NCI-H2081 (cell line): ENCODE data around the gene NOTCH4.

Experiments
- DNase-seq, 2 experiments: peaks; one replicate each; lab custom pipeline; 2025; lab: John Stamatoyannopoulos, UW

Gene NOTCH4

GRCh38 chr6:32181148-32181702, 42.6 kb downstream of the NOTCH4 start:
- no peak for DNase-seq

GRCh38 chr6:32179766-32180405, 44.0 kb downstream of the NOTCH4 start:
- no peak for DNase-seq

- DNase-seq: no peak
Observed at GRCh38 chr6:32178547-32179440, 45.1 kb downstream of the NOTCH4 start.

GRCh38 chr6:32177788-32178546, 45.9 kb downstream of the NOTCH4 start, which contains the start of gene RNF5:
Gene RNF5, plus strand, starts transcription at chr6:32178405. Its CDS starts 107 bp downstream, at chr6:32178512.
- peak; percentile 99 to 100 for DNase-seq

GRCh38 chr6:32177183-32177787, 46.6 kb downstream of the NOTCH4 start:
- peak; percentile 65 to 78 for DNase-seq

GRCh38 chr6:32176476-32177182, 47.2 kb downstream of the NOTCH4 start:
- DNase-seq: no peak

- DNase-seq: peak; percentile 94 to 96
Observed at GRCh38 chr6:32175711-32176475, 48.0 kb downstream of the NOTCH4 start, which contains the start of gene AGPAT1. Gene AGPAT1, minus strand, starts transcription at chr6:32176084. Its CDS starts 4,588 bp downstream, at chr6:32171496.

GRCh38 chr6:32175322-32175710, 48.6 kb downstream of the NOTCH4 start:
- DNase-seq: no peak

- no peak for DNase-seq
Observed at GRCh38 chr6:32174416-32174815, 49.5 kb downstream of the NOTCH4 start.

GRCh38 chr6:32173051-32173727, 50.7 kb downstream of the NOTCH4 start:
- DNase-seq: no peak

- DNase-seq: no peak
Observed at GRCh38 chr6:32171234-32171633, 52.6 kb downstream of the NOTCH4 start.

- no peak for DNase-seq
Observed at GRCh38 chr6:32170294-32170693, 53.6 kb downstream of the NOTCH4 start.

GRCh38 chr6:32168807-32169591, 54.9 kb downstream of the NOTCH4 start:
- no peak for DNase-seq

- no peak for DNase-seq
Observed at GRCh38 chr6:32168350-32168749, 55.5 kb downstream of the NOTCH4 start.

- no peak for DNase-seq
Observed at GRCh38 chr6:32167761-32168262, 56.1 kb downstream of the NOTCH4 start.

GRCh38 chr6:32167154-32167760, 56.6 kb downstream of the NOTCH4 start:
- no peak for DNase-seq

- DNase-seq: no peak
Observed at GRCh38 chr6:32166411-32167061, 57.3 kb downstream of the NOTCH4 start.

- DNase-seq: no peak
Observed at GRCh38 chr6:32164295-32164694, 59.6 kb downstream of the NOTCH4 start, which contains the start of gene EGFL8. Gene EGFL8, plus strand, starts transcription at chr6:32164595. Its CDS starts 1,571 bp downstream, at chr6:32166166.
